Measurements from ENCODE around the gene HDLBP. TPM values are rescaled to one million over a fixed set of nuclear protein-coding genes. Genes with fewer than 3 reads are reported as not detected.

Gene HDLBP
- total RNA-seq, 1 experiment from 2014 or later, result 908 TPM

DNA sequence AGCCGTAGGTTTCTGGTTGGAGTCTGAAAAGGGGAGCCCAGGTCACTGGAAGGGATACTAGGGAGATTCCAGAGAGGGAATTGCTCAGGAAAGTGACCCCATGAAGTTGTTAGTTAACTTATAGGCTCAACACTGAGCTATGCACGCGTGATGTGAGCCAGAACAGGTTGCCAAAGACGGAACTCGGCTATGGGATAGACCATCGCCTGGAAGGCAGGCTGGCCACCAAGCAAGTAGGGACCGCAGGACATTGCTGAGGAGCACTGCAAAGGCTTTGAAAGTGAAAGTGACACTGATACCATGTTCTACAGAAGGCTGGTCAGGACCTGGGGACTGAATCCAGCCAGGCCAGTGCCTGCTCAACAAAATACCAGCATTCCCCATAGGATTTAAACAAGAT lies 48.0 kb upstream of the HDLBP start:
- H3K4me2 ChIP-seq, result no peak overlapping the region
- ChIA-PET CTCF (no interaction called here), POLR2A (ENCODE audit: unreplicated experiment) (no interaction called here)
- no peak overlapping the region for H3K27ac ChIP-seq
- DNase-seq, result no peak
- 0 out of 2 replicates have a peak, but pooled peaks cover 17% of the 10 kb centered on the region for H3K36me3 ChIP-seq (ENCODE audit: low read depth)
- intact Hi-C loops (cut with micrococcal nuclease; ENCODE audit: unreplicated experiment), result no loop called here
- no peaks in the 10 kb centered on the region for H3F3A ChIP-seq (ENCODE audit: insufficient read depth, low read depth)
- no peaks in the 10 kb centered on the region for H3K9me2 ChIP-seq (ENCODE audit: insufficient read depth)
- H4K20me1 ChIP-seq (ENCODE audit: insufficient read depth), result no peaks in the 10 kb centered on the region; the same call in 1 of the 2 replicates
- no peaks in the 10 kb centered on the region for H3K27me3 ChIP-seq (ENCODE audit: insufficient read depth, low read depth)
- TF ChIP-seq EZH2 (IDR thresholded peaks at IDR 0.05; ENCODE audit: low read depth), result no peak
- TF ChIP-seq, protein P1, sequence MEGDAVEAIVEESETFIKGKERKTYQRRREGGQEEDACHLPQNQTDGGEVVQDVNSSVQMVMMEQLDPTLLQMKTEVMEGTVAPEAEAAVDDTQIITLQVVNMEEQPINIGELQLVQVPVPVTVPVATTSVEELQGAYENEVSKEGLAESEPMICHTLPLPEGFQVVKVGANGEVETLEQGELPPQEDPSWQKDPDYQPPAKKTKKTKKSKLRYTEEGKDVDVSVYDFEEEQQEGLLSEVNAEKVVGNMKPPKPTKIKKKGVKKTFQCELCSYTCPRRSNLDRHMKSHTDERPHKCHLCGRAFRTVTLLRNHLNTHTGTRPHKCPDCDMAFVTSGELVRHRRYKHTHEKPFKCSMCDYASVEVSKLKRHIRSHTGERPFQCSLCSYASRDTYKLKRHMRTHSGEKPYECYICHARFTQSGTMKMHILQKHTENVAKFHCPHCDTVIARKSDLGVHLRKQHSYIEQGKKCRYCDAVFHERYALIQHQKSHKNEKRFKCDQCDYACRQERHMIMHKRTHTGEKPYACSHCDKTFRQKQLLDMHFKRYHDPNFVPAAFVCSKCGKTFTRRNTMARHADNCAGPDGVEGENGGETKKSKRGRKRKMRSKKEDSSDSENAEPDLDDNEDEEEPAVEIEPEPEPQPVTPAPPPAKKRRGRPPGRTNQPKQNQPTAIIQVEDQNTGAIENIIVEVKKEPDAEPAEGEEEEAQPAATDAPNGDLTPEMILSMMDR (conservative IDR thresholded peaks at IDR 0.05), result no peak
- peaks cover 2% of the 10 kb centered on the region; the same call in 1 of the 2 replicates for H3K4me1 ChIP-seq (replicated peaks; ENCODE audit: insufficient read depth)
- H3K4me3 ChIP-seq, result no peak overlapping the region
- H2AFZ ChIP-seq, result no peak overlapping the region
- H3K9me3 ChIP-seq (ENCODE audit: insufficient read depth, low read depth), result no peaks in the 10 kb centered on the region
- peaks cover 85% of the 10 kb centered on the region for H3K79me2 ChIP-seq (ENCODE audit: low read depth)
- BruUV-seq (replicated peaks), result no TSS peak

DNA sequence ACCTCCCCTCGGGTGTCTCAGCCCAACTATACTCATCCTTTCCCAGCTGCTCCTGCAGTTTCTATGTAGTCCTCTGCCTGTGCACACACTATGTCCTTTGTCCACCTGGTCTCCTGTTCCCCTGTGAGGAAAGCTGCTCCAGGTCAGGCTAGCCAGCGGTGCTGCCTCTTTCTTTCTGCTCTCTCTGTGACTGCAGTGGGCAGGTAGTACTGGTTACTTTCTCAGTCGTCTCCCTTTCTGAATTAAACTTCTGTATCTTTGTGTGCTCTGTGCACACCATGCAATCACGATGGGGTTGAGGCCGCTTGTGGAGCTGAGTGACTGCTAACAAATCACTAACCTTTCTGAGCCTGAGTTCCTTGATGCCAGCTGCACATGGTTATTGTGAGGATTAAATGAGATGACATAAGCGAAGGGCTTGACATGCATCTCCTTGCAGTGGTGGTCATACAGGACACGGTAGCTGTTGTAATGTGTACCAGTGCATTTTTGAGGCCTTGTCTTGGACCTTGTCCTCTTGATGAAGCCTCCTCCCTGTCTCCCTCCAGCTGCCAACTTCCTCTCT lies 44.1 kb upstream of the HDLBP start:
- no TSS peak for BruUV-seq (replicated peaks)
- intact Hi-C loops (cut with micrococcal nuclease; ENCODE audit: unreplicated experiment), result loop anchor here (5.0 to 10.0 kb wide), 7 partner anchors 42 to 505 kb away; partner anchors contain the start of genes HDLBP, ING5, PASK and SEPTIN2
- CTCF ChIA-PET, result interaction anchor here (0.6 kb wide), 1 partner anchor 265 kb away, joined by 3 read pairs; no protein-coding TSS in a partner anchor

GRCh38 chr2:241358470-241358869 lies 43.0 kb upstream of the HDLBP start:
- no peak for TF ChIP-seq EZH2 (IDR thresholded peaks at IDR 0.05; ENCODE audit: low read depth)
- TF ChIP-seq, protein P1 (conservative IDR thresholded peaks at IDR 0.05), result no peak
- H3K79me2 ChIP-seq (ENCODE audit: low read depth), result peaks cover 66% of the 10 kb centered on the region
- peaks cover 17% of the 10 kb centered on the region; the same call in 1 of the 2 replicates for H3F3A ChIP-seq (ENCODE audit: insufficient read depth, low read depth)
- no peaks in the 10 kb centered on the region for H3K9me2 ChIP-seq (ENCODE audit: insufficient read depth)
- H3K4me3 ChIP-seq, result no peak overlapping the region
- intact Hi-C loops (cut with micrococcal nuclease; ENCODE audit: unreplicated experiment), result loop anchor here (5.0 to 10.0 kb wide), 7 partner anchors 41 to 504 kb away; partner anchors contain the start of genes HDLBP, ING5, PASK and SEPTIN2
- H3K27ac ChIP-seq, result no peak overlapping the region
- no TSS peak for BruUV-seq (replicated peaks)
- H4K20me1 ChIP-seq (ENCODE audit: insufficient read depth), result peaks cover 7% of the 10 kb centered on the region; the same call in 1 of the 2 replicates
- H3K36me3 ChIP-seq (ENCODE audit: low read depth), result 0 out of 2 replicates have a peak, but pooled peaks cover 16% of the 10 kb centered on the region
- peaks cover 36% of the 10 kb centered on the region for H3K4me1 ChIP-seq (replicated peaks; ENCODE audit: insufficient read depth)
- peak overlapping the region; percentile 90; the same call in 1 of the 2 replicates for H3K4me2 ChIP-seq
- POLR2A ChIA-PET (ENCODE audit: unreplicated experiment), result interaction anchor here (0.6 to 0.7 kb wide), 2 partner anchors 10 to 377 kb away, joined by 3 to 10 read pairs; no protein-coding TSS in a partner anchor
- H3K9me3 ChIP-seq (ENCODE audit: insufficient read depth, low read depth), result no peaks in the 10 kb centered on the region
- no peak for DNase-seq
- CTCF ChIA-PET, result no interaction called here
- no peak overlapping the region for H2AFZ ChIP-seq
- no peaks in the 10 kb centered on the region for H3K27me3 ChIP-seq (ENCODE audit: insufficient read depth, low read depth)

More for the DNA sequence above, 44.1 kb upstream of the HDLBP start:
- no peaks in the 10 kb centered on the region for H3K9me3 ChIP-seq (ENCODE audit: insufficient read depth, low read depth)
- TF ChIP-seq, protein P1 (conservative IDR thresholded peaks at IDR 0.05), result no peak
- no peak for TF ChIP-seq EZH2 (IDR thresholded peaks at IDR 0.05; ENCODE audit: low read depth)
- H3K4me2 ChIP-seq, result no peak overlapping the region
- H3K27ac ChIP-seq, result no peak overlapping the region
- H3K9me2 ChIP-seq (ENCODE audit: insufficient read depth), result no peaks in the 10 kb centered on the region
- 0 out of 2 replicates have a peak, but pooled peaks cover 13% of the 10 kb centered on the region for H3K36me3 ChIP-seq (ENCODE audit: low read depth)
- H3K79me2 ChIP-seq (ENCODE audit: low read depth), result peaks cover 72% of the 10 kb centered on the region
- H4K20me1 ChIP-seq (ENCODE audit: insufficient read depth), result peaks cover 6% of the 10 kb centered on the region; the same call in 1 of the 2 replicates
- POLR2A ChIA-PET (ENCODE audit: unreplicated experiment), result no interaction called here
- peaks cover 7% of the 10 kb centered on the region; the same call in 1 of the 2 replicates for H3F3A ChIP-seq (ENCODE audit: insufficient read depth, low read depth)
- peaks cover 27% of the 10 kb centered on the region for H3K4me1 ChIP-seq (replicated peaks; ENCODE audit: insufficient read depth)
- no peak overlapping the region for H3K4me3 ChIP-seq
- no peak for DNase-seq
- no peak overlapping the region for H2AFZ ChIP-seq
- H3K27me3 ChIP-seq (ENCODE audit: insufficient read depth, low read depth), result no peaks in the 10 kb centered on the region

Measured in PC-9 (cell line).